Endothelial cell of umbilical vein (primary cell): ENCODE measurements around the gene SENP6. TPM values are rescaled to one million over a fixed set of nuclear protein-coding genes. Genes with fewer than 3 reads are reported as not detected.

Experiments
- BruUV-seq: library from RNA; stranded (reverse); fragments of 400-500 nt; replicated peaks from 2 replicates; lab custom pipeline; 2021; lab: Mats Ljungman, UMichigan
- CTCF ChIA-PET: fragments of 300-600, 350-600 bp; sonication (Branson Sonifier 250); formaldehyde crosslinking; loops from one replicate; lab custom pipeline; 2021; ENCODE audit warnings: antibody characterized with exemption, inconsistent platforms; lab: Charles Lee
- POLR2A ChIA-PET: fragments of 300-600, 350-600 bp; sonication (Branson Sonifier 250); formaldehyde crosslinking; loops from one replicate; lab custom pipeline; 2021; ENCODE audit warnings: antibody characterized with exemption, inconsistent platforms; lab: Charles Lee
- DNase-seq: peaks from one replicate; pipeline ENCODE4 v3.0.0-alpha.2; 2011; ENCODE audit warnings: low read depth, low spot score
- FAIRE-seq: peaks from 2 replicates; lab custom pipeline; 2011; peaks lifted over from hg19 to GRCh38; lab: Jason Lieb, UNC
- H2AFZ ChIP-seq: 2 replicates; pipeline ENCODE4 v1.6.0; 2012; ENCODE audit warnings: low read depth, low read length, control low read depth, inconsistent platforms
- H3K27ac ChIP-seq: 2 replicates; pipeline ENCODE4 v1.5.1; 2011; ENCODE audit warnings: low read depth, mild to moderate bottlenecking, control low read depth, low read length, moderate library complexity; ENCODE audit not compliant: insufficient read depth
- H3K27me3 ChIP-seq, 2 experiments: 2 replicates each; pipeline versions ENCODE4 v1.6.0 to v1.6.1; 2011; ENCODE audit warnings: low read length in 2 of 2, mixed read lengths in 1 of 2; ENCODE audit not compliant: control insufficient read depth in 2 of 2, insufficient read depth in 2 of 2
- H3K36me3 ChIP-seq, 2 experiments: 2 replicates in 1 of 2; 3 replicates in 1 of 2; pipeline ENCODE4 v1.5.1; 2011; ENCODE audit warnings: low read length in 2 of 2, mild to moderate bottlenecking in 1 of 2, moderate library complexity in 1 of 2; ENCODE audit not compliant: control insufficient read depth in 2 of 2, insufficient read depth in 2 of 2; ENCODE audit errors: extremely low read depth in 1 of 2
- H3K4me1 ChIP-seq: 3 replicates; pipeline ENCODE4 v1.5.1; 2011; ENCODE audit warnings: mild to moderate bottlenecking, low read length; ENCODE audit not compliant: control insufficient read depth, insufficient read depth; ENCODE audit errors: extremely low read depth
- H3K4me2 ChIP-seq: 2 replicates; pipeline ENCODE4 v1.6.1; 2011; ENCODE audit warnings: low read length, control low read depth, mixed read lengths; ENCODE audit not compliant: insufficient read depth
- H3K4me3 ChIP-seq, 3 experiments: fragments of 200-600 bp in 1 of 3; sonication (generic), shearing (Covaris generic) in 1 of 3; replicated peaks in 1 of 3; 2 replicates each; pipeline ENCODE4 v1.5.1; 2011 to 2016; ENCODE audit warnings: control low read depth in 3 of 3, low read length in 3 of 3, mild to moderate bottlenecking in 2 of 3, inconsistent platforms in 1 of 3, low read depth in 1 of 3, moderate library complexity in 1 of 3; ENCODE audit not compliant: insufficient read depth in 1 of 3
- H3K79me2 ChIP-seq: 2 replicates; pipeline ENCODE4 v1.6.0; 2012; ENCODE audit warnings: low read length, inconsistent platforms; ENCODE audit not compliant: control insufficient read depth, insufficient read depth
- H3K9ac ChIP-seq: replicated peaks from 2 replicates; pipeline ENCODE3; 2011; ENCODE audit warnings: low read length, control low read depth; ENCODE audit not compliant: insufficient read depth; ENCODE audit errors: extremely low read depth
- H3K9me1 ChIP-seq: replicated peaks from 3 replicates; pipeline ENCODE4 v1.6.0; 2011; ENCODE audit warnings: mild to moderate bottlenecking, low read length; ENCODE audit not compliant: control insufficient read depth, insufficient read depth; ENCODE audit errors: extremely low read depth
- H3K9me3 ChIP-seq: replicated peaks from 2 replicates; pipeline ENCODE4 v1.5.1; 2012; ENCODE audit warnings: low read length, inconsistent platforms; ENCODE audit not compliant: control insufficient read depth, insufficient read depth
- H4K20me1 ChIP-seq: replicated peaks from 2 replicates; pipeline ENCODE3; 2011; ENCODE audit warnings: mild to moderate bottlenecking, low read length; ENCODE audit not compliant: control insufficient read depth, insufficient read depth; ENCODE audit errors: extremely low read depth
- EZH2 ChIP-seq: IDR thresholded peaks from 2 replicates; pipeline ENCODE4 v1.6.1; 2012; ENCODE audit warnings: borderline replicate concordance, low read depth, mild to moderate bottlenecking, moderate library complexity, low read length, inconsistent platforms; ENCODE audit not compliant: severe bottlenecking
- FOS ChIP-seq: IDR thresholded peaks from 2 replicates; pipeline ENCODE4 v1.6.1; 2011; ENCODE audit warnings: mild to moderate bottlenecking, low read length, moderate library complexity, borderline replicate concordance; ENCODE audit not compliant: insufficient read depth
- GATA2 ChIP-seq: IDR thresholded peaks from 2 replicates; pipeline ENCODE4 v1.7.0; 2011; ENCODE audit warnings: low read depth, mild to moderate bottlenecking, moderate library complexity, mixed read lengths, low read length; ENCODE audit not compliant: insufficient read length, insufficient read depth
- JUN ChIP-seq: IDR thresholded peaks from 2 replicates; pipeline ENCODE4 v1.6.1; 2011; ENCODE audit warnings: borderline replicate concordance, low read depth; ENCODE audit not compliant: insufficient read length, insufficient read depth
- MYC ChIP-seq: IDR thresholded peaks from one replicate; pipeline ENCODE4 v1.6.1; 2011; ENCODE audit warnings: mild to moderate bottlenecking, low read depth, low read length
- POLR2A ChIP-seq: IDR thresholded peaks from 2 replicates; pipeline ENCODE4 v1.6.1; 2012; ENCODE audit warnings: low read depth, mild to moderate bottlenecking, control low read depth, low read length
- POLR2AphosphoS5 ChIP-seq: IDR thresholded peaks from 2 replicates; pipeline ENCODE4 v1.6.1; 2012; ENCODE audit warnings: low read depth, mild to moderate bottlenecking, control low read depth, low read length, moderate library complexity; ENCODE audit not compliant: insufficient read depth
- dilution Hi-C: fragments of 300-500 bp; cut with MboI; formaldehyde crosslinking; loops from one replicate; pipeline ENCODE4 v1.15.0; 2019; ENCODE audit warnings: low sequenced_read_pairs; ENCODE audit not compliant: extremely low pct_ligation_motif_present
- intact Hi-C: fragments of 100-400 bp; cut with micrococcal nuclease; formaldehyde crosslinking; loops from one replicate; pipeline ENCODE4 v1.10.0; 2022
- polyA plus RNA-seq, 4 experiments: library from polyadenylated mRNA; depleted of rRNA in 3 of 4; stranded (reverse) in 3 of 4; unstranded in 1 of 4; fragments of >200 nt; gene quantifications; 2 replicates each; pipeline versions ENCODE4 v1.2.1 to v1.2.3, GENCODE V29; 2011 to 2012; ENCODE audit warnings: missing spikeins in 1 of 4
- total RNA-seq: library from RNA; stranded (reverse); gene quantifications from 2 replicates; pipeline ENCODE4 v1.2.3, GENCODE V29; 2021
- TF ChIP-seq, protein P1 (sequence below): IDR thresholded peaks from 2 replicates; pipeline ENCODE4 v1.6.1; 2011; ENCODE audit not compliant: insufficient read depth, insufficient read length
- TF ChIP-seq, protein P2 (sequence below), 2 donors: IDR thresholded peaks; 1 replicate in 1 of 2; 2 replicates in 1 of 2; pipeline ENCODE4 v1.5.1; 2011; ENCODE audit warnings: low read length in 2 of 2, mild to moderate bottlenecking in 2 of 2, moderate library complexity in 2 of 2, control low read depth in 1 of 2, inconsistent platforms in 1 of 2, low read depth in 1 of 2; ENCODE audit not compliant: insufficient read depth in 1 of 2; ENCODE audit errors: extremely low read depth in 1 of 2

The SENP6 gene
- total and polyA plus RNA-seq, 2 donors (not counting 3 experiments of a cell fraction or from before 2014, with no cell fraction given): 11.5 to 99.1 TPM

DNA sequence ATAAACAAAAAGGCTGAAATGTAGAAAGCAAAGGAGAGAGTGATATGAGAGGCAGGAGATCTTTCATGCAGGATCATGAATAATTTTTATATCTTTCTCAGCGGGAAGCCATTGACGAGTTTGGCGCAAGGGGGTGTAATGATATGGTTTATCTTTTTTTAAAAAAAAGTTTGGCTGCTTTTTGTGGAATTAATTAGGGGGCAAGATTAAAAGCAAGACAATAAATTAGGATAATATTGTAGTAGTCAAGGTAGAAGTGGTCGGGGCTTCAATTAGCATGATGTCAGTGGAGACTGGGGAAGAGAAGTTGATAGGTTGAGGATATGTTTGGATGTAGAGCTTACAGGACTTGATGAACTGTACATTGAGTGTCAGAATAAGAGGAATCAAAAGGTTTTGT lies 4.0 kb downstream of the SENP6 start:
- ChIA-PET CTCF (no interaction called here), POLR2A (no interaction called here)
- no peak for DNase-seq
- no peaks in the 10 kb centered on the region for H3K27me3 ChIP-seq
- BruUV-seq: no TSS peak
- FAIRE-seq: no peak
- H3K4me1 ChIP-seq: peaks cover 30% of the 10 kb centered on the region
- no peak for TF ChIP-seq GATA2
- TF ChIP-seq JUN: no peak
- TF ChIP-seq EZH2: no peak
- no peak for TF ChIP-seq MYC
- no peak for TF ChIP-seq FOS
- no peak for TF ChIP-seq POLR2AphosphoS5
- TF ChIP-seq, protein P1, sequence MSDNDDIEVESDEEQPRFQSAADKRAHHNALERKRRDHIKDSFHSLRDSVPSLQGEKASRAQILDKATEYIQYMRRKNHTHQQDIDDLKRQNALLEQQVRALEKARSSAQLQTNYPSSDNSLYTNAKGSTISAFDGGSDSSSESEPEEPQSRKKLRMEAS: no peak
- no peak for TF ChIP-seq POLR2A
- TF ChIP-seq, protein P2, sequence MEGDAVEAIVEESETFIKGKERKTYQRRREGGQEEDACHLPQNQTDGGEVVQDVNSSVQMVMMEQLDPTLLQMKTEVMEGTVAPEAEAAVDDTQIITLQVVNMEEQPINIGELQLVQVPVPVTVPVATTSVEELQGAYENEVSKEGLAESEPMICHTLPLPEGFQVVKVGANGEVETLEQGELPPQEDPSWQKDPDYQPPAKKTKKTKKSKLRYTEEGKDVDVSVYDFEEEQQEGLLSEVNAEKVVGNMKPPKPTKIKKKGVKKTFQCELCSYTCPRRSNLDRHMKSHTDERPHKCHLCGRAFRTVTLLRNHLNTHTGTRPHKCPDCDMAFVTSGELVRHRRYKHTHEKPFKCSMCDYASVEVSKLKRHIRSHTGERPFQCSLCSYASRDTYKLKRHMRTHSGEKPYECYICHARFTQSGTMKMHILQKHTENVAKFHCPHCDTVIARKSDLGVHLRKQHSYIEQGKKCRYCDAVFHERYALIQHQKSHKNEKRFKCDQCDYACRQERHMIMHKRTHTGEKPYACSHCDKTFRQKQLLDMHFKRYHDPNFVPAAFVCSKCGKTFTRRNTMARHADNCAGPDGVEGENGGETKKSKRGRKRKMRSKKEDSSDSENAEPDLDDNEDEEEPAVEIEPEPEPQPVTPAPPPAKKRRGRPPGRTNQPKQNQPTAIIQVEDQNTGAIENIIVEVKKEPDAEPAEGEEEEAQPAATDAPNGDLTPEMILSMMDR (IDR thresholded peaks at IDR 0.05; ENCODE audit: extremely low read depth in 1 of 2, insufficient read depth in 1 of 2, low read depth in 1 of 2, low read length in 2 of 2): no peak
- H2AFZ ChIP-seq: no peak overlapping the region
- no peak overlapping the region for H3K9ac ChIP-seq
- intact Hi-C loops: no loop called here
- peaks cover 95% of the 10 kb centered on the region for H3K79me2 ChIP-seq
- H3K4me3 ChIP-seq: no peak overlapping the region
- no peak overlapping the region for H3K27ac ChIP-seq
- no peak overlapping the region for H3K4me2 ChIP-seq
- H3K9me3 ChIP-seq: no peaks in the 10 kb centered on the region
- dilution Hi-C loops: no loop called here
- H3K9me1 ChIP-seq: no peaks in the 10 kb centered on the region
- peaks cover 13% of the 10 kb centered on the region for H4K20me1 ChIP-seq
- no peaks in the 10 kb centered on the region for H3K36me3 ChIP-seq
